HG02938 (cell line): ENCODE results near the gene CDCA4.
"Not testable (repeated sequence)": the region's sequence is repeated elsewhere in the genome, so short reads cannot be mapped to it uniquely, and the experiment has no call there.

Experiments
- ATAC-seq: cut with Tn5 transposase; IDR thresholded peaks from one replicate; pipeline ENCODE4 v1.9.1; 2021; ENCODE audit warnings: mild to moderate bottlenecking, moderate library complexity; ENCODE audit not compliant: unreplicated experiment

The CDCA4 gene

DNA sequence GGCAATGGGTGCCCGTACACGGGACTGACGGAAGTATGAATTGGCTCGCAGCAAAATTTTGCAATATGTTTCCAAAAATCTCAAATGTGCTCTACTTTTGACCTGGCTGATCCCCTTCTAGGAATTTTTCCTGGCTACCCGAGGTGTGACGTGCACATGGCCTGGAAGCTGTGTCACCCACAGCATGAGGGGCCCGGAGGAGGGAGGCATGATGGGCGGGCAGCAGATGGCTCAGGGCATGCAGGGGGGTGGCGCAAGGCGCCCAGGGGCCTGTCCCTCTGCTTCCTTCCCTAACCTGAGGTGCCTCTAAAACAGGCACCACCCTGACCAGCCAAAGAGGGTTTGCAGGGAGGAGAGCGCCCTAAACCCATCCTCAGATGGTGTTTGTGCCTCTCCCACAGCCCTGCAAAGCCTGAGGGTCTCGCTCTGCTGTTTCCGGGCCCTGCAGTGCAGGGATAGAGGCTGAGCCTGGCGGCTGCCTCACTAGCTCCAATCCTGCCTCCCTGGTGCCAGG lies 37.7 kb upstream of the CDCA4 start:
- ATAC-seq = no peak

GRCh38 chr14:105056303-105056831 lies 35.5 kb upstream of the CDCA4 start:
- no peak for ATAC-seq

GRCh38 chr14:105055736-105056302 lies 34.9 kb upstream of the CDCA4 start:
- ATAC-seq = no peak

DNA sequence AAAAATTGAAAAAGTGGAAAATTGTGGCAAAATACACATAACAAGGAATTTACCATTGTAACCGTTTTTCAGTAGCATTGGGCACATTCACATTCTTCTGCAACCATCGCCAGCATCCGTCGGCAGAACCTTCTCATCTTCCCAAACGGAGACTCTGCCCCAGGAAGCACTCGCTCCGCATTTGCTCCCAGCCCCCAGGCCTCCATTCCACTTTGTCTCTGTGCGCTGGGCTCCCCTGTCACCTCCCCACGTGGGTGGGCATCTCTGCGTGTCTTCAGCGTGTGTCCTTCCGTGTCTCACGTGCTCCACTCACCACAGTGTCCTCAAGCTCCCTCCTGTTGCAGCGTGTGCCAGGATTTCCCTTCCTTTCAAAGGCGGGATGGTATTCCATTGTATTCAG lies 34.5 kb upstream of the CDCA4 start:
- no peak for ATAC-seq

GRCh38 chr14:105053996-105054395 lies 33.1 kb upstream of the CDCA4 start:
- ATAC-seq = no peak

- no peak for ATAC-seq
Observed at GRCh38 chr14:105053421-105053820, 32.5 kb upstream of the CDCA4 start.

GRCh38 chr14:105052110-105052458 lies 31.2 kb upstream of the CDCA4 start:
- no peak for ATAC-seq

DNA sequence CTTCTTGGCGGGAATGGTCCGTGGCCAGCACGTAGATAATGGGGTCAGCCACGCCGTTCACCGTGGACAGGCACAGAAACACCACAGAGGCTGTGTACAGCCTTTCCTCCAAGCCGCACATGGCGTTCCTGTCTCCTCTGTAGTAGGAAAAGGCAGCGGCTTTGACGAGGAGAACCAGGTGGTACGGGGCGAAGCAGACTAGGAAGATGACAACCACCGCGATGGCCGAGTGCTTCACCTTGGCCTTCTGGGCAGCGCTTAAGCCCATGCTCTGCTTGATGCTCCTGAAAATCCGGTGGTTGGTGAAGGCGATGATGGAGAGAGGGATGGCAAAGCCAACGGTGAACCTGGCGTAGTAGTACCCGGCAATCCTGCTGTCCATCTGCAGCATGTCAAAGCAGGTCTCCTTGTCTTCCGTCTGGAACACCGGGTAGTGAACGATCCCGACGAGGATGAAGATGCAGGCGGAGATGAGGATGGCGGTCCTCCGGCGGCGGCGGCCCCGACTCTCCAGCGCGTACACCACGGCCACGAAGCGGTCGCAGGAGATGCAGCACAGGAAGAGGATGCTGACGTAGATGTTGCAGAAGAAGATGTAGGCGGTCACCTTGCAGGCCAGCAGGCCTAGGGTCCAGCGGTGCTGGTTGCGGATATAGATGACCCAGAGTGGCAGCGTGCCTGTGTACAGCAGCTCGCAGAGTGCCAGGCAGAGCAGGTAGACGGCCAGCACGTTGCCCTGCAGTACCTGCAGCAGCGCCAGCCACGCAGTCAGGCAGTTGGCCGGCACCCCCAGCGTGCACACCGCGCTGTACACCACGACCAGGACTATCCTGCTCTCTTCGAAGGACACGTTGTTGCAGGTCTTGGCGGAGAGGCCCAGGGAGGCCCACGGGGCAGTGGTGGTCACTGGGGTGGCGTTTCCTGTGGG lies 30.6 kb upstream of the CDCA4 start:
- no peak for ATAC-seq

DNA sequence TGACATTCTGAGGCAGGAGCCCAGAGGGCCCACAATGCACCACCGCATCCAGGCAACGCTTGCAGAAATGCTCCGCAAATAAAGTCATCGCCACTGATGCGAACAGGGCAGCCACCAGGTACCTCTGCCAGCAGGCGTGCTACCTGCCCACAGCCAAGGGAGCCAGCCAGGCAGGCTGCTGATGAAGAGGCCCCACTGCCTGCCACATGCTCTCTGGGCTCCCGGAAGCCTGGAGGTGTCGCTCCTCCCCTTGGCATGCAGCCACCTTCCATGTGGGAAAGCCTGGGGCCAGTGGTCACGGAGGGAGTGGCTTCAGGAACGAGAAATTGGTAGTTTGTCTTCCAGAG lies 29.6 kb upstream of the CDCA4 start:
- no peak for ATAC-seq

- no peak for ATAC-seq
Observed at GRCh38 chr14:105049753-105050550, 29.1 kb upstream of the CDCA4 start.

- ATAC-seq = no peak
Observed at GRCh38 chr14:105047283-105048016, 26.6 kb upstream of the CDCA4 start.

DNA sequence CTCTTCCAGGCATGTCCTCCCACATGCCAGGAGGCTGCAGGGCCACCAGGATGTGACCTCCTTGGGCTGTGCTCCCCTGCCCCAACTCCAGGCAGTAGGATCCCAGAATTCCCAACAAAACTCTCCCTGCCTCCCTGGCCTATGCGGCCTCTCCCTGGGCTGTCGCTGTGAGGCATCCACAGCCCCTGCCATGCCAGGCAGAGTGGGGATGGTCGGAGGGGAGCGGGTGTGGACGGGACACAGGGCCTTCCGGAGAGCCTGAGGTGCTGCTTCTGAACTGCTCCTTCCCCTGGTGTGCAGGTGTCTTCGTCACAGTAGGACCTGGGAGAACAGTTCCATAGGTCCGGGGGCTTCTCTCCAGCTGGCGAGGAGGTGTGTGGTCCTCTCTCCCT lies 26.0 kb upstream of the CDCA4 start:
- no peak for ATAC-seq

DNA sequence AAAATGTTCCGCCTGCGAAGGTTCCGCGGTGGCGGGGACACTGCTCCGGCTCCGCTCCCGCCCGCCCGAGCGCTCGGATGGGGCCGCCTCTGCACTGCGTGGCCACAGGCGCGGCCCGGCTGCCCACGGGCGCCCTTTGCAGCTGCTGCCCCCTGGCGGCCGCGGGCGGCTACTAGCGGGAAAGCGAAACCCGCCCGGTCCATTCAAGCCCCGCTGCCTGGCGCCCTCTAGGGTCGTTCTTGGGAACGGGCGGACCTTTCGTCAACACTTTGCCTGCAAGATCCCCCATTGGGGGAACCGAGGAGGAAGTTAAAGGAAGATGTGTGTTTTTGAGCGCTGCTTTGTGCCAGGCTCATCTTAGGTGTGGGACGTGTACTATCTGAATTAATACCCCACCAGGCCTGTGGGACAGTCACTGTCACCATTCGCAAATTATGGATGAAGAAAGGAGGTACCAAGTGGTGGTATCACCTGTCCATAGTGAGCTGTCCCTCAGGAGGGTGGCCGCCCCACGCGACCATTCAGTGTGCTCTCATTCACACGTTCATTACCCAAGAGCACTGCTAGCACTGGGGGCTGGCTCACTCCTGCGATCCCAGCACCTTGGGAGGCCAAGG lies 24.9 kb upstream of the CDCA4 start:
- ATAC-seq = peak; percentile 69

GRCh38 chr14:105043641-105044040 lies 22.8 kb upstream of the CDCA4 start:
- ATAC-seq = no peak

GRCh38 chr14:105042813-105043212 lies 21.9 kb upstream of the CDCA4 start:
- no peak for ATAC-seq

DNA sequence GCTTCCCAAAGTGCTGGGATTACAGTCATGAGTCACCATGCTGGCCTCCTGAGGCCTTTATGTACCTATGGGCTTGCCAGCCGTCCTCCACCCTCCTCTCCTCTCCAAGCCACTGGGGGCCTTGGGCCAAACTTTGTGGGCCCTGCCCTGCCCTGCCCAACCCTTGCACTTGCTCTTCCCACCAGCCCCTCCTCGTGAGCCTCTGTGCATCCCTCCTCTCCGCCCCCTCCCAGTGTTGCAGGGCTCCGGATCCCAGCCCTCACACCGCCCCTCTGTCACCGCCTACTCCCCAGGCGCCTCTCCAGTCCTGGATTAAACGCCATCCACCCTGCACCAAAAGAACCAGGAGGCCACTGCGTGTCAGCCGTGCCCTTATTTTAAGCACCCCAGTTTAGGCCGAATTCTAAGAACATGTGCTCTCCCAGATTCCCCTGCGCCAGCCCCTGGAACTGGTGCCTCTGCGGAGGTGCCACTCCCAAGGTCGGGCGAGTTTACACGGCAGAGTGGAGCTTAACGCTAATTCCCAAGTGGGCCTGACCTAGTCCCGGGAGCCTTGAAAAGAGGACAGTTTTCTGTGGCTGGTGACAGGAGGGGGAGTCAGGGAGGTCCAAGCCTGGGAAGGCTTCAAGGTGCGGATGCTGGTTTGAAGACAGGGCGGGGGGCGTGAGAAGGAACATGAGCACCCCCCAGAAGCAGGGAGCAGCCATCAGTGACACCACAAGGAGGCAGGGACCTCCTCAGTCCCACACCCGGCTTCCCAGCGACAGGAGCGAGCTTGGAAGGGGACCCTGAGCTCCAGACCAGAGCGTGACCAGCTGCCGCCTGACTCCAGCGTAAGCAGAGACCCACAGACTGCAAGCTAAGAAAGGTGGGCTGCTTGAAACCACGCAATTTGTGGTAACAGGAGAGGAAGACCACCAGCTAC lies 21.2 kb upstream of the CDCA4 start:
- ATAC-seq = no peak

- no peak for ATAC-seq
Observed at GRCh38 chr14:105039458-105040205, 18.7 kb upstream of the CDCA4 start.

GRCh38 chr14:105035616-105036015 lies 14.7 kb upstream of the CDCA4 start:
- ATAC-seq = not testable (repeated sequence)
